Stimulated activated CD8-positive, alpha-beta memory T cell treated with anti-CD3 and anti-CD28 coated beads, Interleukin-4, amount 100 ng/mL, for 48 hours (primary cell): ENCODE measurements around the gene MRPL39.
"Not testable (repeated sequence)": the region's sequence is repeated elsewhere in the genome, so short reads cannot be mapped to it uniquely, and the experiment has no call there.

Experiments
- DNase-seq: peaks from one replicate; pipeline ENCODE4 v3.0.0-alpha.2; 2020

Gene MRPL39

DNA sequence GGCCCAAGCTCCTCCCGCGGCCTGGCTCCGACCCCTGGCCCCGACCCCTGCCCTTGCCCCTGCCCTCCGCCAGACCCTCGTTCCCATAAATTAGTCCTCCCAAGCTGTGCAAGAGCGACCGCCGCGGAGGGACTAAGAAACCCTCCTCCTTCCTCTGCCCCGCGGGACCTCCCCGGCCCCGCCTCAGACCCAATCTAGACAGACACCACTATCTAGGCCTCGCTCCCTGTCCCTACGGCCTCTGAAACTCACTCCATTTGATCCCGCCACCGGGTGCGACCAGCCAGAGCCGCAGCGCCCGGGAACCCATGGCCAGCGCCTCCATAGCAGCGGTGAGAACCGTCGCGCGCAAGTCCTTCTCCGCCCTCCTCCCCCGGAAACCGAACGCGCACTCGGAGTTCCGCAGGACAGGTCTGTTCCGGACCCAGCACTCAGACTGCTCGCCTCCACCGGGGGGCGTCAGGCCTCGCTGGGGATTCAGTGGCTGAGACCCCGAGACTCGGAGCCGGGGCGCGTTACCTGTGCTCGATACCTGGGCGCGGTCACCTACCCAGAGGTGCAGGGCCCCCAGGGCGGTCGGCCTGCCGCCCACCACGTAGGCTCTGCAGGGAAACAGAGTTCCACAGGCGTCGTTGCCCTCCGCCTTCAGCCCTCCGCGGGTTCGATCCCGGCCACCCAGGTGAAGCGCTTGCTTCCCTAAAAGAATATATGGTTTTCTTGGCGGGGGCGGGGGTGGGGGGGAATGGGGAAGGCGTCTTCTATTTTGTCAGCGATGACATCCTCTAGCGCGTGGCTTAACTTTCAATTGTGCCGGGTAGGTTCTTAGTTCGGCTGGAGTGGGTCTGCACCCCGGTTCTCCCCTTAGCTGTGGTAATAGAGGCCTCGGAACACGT lies at the start of gene MRPL39:
MRPL39 (minus strand) TSS at position 331 of the 893 bp plus-strand sequence; CDS start at position 325, 6 bp downstream.
- DNase-seq, result peak; percentile 93

DNA sequence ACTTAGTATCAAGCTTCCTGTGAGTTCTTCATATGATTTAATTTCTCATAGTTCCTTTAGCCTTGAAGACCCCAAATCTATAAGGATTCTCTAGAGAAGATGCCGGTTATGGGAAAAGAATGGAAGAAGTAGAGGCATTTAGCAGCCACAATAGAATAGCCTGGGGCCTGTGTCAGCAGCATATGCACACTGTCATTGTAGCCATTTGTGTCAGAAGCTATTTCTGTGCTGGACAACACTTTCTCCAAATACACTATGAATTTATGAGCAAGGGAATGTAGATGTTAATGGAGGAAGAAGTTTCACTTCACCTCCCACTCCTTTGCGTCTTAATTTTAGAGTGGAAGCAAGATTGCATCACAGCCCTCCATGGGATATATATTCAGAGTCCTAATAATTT lies 49.1 kb upstream of the MRPL39 start:
- no peak for DNase-seq

DNA sequence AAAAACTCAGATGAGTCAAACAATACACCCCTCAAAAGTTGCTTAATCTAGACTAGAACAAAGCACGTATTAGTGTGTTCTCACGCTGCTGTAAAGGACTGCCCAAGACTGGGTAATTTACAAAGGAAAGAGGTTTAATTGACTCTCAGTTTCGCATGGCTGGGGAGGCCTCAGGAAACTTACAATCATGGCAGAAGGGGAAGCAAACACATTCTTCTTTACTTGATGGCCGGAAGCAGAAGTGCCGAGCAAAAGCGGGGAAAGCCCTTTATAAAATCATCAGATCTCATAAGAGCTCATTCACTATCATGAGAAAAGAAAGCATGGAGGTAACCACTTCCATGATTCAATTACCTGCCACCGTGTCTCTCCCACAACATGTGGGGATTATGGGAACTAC lies 41.9 kb upstream of the MRPL39 start:
- no peak for DNase-seq

DNA sequence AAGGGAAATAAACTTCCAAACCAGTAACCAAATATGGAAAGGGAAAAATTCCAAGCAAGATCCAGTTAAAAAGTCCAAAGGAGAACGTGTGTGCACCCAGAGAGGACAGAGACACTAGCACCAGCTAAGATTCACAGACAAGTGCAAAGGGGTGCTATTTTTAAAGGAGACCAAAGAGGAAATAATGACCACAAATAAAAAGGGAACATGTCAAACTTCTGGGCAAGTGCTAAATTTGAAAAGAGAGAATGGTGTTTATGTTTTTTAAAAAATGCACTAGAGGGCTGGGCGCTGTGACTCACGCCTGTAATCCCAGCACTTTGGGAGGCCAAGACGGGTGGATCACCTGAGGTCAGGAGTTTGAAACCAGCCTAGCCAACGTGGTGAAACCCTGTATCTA lies 40.4 kb upstream of the MRPL39 start:
- no peak for DNase-seq

DNA sequence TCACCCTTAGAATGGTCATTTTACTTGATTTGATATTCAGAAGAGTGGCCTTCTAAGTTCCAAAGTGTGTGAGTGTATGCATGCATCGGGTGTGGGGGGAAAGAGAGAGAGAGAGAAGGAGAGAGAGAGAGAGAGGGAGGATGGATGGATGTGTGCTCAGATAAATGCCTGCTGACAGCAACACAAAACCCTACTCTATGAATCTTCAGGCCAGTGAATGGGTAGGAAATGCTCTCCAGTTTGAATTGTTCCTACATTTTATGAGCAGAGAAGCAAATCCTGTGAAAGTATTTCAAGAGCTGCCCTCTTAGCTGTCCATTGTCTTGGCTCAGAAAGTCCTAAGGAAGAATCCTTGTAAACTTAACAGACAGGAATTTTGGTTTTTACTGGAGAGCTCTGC lies 39.2 kb upstream of the MRPL39 start:
- no peak for DNase-seq

DNA sequence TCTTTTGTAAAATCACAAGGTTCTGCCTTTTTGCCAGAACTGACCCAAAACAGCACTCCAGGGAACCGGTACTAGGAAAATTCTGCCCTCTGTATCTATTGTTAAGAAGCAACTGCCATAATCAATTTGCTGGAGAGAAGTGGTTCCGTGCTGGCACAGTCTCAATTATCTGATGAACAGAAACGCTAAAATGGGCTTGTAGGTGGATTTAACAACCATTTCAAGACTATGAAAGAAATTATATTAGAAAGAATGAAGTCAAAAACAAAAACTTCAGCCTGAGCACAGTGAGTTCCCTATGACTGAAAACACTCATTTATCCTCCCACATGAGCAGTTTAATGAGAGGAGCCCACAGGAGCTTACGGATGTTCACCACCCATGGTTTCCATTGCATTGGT lies 36.2 kb upstream of the MRPL39 start:
- DNase-seq, result no peak

DNA sequence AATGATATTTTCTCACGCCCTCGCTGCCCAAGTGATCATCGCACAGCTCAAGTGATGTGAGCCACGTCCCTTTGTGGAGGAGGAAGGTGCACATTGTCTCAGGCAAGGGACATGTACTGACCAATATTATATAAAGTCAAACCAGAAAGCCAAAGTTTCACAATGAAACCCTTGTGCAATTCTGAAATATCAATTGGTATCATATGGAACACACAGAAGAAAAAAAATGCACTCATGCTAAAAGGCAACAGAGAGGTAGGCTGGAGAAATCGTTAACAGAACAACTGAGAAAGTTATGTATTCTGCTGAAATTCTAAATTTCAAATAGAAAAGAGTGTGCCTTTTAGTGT lies 33.6 kb upstream of the MRPL39 start:
- no peak for DNase-seq

DNA sequence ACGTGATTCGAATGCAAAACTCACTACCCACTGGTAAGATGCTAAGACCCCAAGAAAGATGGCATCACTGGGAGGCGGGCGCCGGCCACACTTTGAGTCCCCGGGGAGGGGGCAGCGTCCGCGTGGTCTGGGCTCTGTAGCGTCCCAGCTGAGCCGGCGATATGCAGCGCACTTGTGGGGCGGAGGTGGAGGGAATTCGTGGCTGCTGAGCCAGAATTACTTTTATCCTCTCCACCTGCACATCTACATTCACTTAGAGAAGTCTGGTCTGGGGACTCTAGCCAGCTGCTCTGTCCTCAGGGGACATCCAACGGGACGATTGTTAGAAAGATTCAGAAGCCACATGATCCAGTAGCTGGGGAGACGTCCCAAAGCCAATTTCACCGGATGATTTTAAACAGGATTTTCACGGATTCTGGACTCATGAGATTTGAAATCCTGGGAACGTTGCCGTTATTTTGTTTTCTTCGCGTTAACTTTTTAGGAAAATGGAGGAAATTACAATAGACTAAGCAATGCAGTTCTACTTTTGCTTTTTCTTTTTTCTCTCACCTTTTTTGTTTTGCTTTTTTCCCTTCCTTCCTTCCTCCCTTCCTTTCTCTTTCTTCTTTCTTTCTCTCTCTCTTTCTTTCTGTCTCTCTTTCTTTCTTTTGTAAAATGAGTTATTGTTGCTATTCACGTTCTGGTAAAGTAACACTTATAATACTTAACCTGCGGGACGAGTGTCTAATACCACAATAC lies 33.1 kb upstream of the MRPL39 start:
- DNase-seq, result peak; percentile 37

DNA sequence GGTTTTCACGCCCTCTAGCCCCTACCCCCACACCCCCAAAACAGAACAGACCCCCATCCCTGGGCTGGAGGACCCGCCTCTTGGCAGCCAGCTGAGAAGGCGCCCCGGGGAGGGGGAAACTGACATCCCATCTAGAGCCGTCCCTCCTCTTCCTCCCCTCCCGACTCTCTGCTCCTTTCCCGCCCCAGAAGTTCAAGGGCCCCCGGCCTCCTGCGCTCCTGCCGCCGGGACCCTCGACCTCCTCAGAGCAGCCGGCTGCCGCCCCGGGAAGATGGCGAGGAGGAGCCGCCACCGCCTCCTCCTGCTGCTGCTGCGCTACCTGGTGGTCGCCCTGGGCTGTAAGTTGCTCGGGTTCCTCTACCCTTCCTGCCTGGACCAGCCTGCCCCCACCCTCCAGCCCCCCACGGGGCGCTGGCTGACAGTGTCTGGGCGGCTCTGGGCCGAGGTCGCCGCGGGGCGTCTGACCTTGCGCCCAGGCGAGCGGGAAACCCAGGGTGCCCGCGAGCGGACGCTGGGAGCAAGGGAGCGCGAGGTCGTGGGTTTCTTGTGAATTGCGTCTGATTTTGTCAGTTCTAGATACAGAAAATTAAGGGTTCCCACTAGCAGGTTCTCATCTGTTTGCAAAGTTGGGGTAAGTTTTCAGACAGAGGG lies 32.4 kb upstream of the MRPL39 start:
- peak; percentile 60 for DNase-seq

DNA sequence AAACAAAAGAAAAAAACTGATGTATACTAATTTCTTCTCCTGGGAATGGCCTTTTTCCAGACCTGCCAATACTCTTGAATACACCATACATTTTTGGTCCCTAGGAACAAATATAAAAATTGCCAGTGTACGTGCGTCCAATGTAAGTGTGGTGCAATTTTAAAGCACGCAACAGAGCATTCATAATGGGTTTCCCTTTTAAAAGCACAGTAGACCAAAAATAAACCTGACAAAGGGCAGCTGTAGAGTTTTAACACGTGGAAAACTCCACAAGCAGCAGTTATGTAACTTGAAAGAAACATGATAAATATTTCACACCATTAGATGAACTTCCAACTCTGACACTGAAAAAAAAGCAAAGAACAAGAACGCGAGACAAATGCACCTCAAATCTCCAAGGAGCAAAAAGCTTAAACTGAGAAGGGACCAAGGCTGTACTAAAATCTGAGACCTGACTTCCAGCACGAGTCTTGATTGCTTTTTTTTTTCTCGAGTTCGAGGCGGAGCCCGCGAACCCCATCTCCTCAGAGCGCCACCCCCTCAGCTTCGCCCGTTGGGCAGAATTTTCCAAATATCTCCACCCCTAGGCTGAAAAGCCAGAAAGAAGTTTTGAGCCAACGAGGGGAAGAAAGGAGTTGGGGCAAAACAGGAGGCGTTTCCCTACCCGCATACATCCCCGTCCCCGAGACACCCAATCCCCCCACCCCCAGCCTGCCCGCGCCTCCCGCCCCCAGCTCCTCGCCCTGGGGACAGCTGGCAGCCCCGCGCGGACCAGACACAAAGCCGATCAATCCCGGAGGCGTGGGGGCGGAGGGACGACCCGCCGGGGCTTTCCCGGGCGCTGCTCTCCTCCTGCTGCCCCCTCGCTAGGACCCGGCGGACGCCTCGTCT lies 31.6 kb upstream of the MRPL39 start, which contains the start of gene JAM2:
JAM2 (plus strand) TSS at position 599 of the 891 bp plus-strand sequence. CDS start 564 bp downstream, outside the sequence.
- peak; percentile 61 for DNase-seq

DNA sequence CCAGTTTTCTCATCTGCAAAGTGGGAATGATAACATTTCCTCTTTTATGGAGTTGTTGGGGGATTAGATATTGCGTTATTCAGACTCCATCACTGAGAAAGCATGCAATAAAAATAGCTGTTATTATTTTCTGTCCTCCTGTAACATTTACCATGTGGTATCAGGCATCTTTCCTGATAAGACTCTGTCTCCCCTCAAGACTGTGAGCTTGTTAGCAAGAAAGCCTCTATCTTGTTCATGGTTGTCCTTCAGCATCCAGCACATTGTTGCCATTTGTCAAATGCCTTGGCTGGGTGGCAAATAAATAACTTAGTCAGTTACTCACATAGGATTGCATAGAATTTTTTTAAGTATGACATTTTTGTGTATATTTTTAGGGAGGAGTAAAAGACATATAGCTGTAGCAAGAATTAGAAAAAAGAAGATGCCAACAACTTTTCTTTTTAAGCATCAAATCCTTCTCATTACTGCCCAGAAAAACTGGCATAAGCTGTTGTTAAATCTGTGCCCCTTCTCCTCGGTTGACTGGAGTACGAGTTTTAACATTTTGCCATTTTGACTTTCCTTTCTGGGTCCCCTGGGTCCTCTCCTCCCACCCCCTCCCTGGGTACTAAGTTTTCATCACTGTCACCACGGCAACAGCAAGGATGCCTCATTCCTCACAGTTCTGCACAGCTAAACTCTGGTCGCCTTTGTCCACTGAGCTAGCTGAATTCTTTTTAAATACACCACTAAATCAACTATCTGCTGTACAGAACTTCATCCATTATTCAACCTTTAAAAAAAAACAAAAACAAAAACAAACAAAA lies 30.8 kb upstream of the MRPL39 start:
- DNase-seq, result no peak

DNA sequence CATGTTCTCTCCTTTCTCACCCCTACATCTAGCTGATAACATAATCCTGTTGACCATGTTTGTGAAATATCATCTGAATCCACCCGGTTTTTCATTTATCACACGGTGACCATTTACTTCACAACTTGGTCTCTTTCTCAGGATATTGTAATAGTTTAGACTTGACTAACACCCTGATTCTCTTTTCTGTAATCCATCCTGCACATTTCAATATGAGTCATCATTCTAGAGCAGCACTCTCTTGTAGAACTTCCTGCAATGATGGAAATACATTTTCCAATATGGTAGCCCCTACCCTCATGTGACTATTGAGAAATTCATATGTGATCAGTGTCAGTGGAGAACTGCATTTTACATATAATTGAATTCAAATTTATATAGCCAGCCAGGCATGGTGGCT lies 29.4 kb upstream of the MRPL39 start:
- no peak for DNase-seq

DNA sequence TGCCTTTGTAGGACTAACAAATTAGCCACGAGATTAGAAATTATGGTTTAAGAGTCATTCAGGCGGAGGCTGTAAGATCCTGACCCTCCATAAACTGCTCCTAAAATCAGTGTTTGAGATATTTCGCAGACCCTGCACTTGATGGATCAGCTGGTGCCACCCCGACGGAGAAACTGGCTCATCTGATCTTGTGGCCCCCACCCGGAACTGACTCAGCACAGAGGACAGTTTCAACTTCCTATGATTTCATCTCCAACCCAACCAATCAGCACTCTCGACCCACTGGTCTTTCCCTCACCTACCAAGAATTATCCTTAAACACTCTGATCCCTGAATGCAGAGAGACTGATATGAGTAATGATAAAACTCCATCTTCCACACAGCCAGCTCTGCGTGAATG lies 28.0 kb upstream of the MRPL39 start:
- no peak for DNase-seq

DNA sequence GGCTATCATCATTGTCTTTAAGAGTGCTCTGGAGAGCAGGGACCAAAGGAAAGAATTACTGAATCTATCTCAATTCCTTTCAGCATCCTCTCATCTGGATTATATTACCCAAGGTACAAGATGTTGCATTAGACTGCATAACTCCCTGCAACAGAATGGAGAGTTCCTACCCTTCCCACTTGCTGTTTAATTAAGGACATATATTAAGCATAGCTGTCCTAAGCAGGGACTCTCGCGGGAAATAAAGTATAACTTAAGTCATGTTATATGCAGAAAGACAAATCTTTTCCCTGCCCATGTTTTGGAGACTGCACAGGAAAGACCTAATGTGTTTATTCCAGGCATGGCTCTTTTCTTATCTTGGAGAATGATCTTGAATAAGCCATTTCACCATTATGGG lies 25.0 kb upstream of the MRPL39 start:
- no peak for DNase-seq

DNA sequence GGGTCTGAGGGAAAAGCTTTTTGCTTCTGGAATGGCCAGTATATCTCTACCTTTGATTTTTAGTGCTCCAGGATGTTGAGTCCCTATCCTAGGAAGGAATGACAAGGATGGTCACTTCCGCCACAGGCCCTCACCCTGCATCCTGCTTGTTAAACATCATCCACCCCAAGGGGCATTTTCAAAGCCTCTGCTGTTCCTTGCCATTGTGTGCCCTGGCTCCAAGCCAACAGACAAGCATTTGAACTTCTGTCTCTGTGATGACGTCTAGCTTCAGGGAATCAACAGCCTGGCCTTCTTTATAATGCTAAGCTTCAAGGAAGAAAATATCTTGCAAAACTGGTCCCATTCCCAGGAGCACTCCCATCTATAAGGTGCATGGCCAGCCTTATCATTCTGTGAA lies 19.5 kb upstream of the MRPL39 start:
- no peak for DNase-seq

DNA sequence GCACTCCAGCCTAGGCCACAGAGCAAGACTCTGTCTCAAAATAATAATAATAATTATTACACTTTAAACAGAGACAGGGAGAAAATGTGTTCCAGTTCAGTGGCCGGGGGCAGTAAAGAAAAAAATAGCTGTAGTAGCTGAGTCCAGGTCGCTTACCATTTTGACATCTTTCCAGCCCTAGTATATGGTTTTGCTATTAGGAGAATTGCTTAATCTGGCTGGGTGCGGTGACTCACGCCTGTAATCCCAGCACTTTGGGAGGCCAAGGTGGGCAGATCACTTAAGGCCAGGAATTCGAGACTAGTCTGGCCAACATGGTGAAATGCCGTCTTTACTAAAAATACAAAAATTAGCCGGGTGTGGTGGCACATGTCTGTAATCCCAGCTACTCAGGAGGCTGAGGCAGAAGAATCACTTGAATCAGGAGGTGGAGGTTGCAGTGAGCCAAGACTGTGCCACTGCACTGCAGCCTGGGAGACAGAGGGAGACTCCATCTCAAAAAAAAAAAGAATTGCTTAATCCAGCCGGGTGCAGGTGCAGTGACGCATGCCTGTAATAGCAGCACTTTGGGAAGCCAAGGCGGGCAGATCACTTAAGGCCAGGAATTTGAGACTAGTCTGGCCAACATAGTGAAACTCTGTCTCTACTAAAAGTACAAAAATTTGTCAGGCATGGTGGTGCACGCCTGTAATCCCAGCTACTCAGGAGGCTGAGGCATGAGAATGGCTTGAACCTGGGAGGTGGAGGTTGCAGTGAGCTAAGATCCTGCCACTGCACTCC lies 18.7 kb upstream of the MRPL39 start:
- not testable (repeated sequence) for DNase-seq

DNA sequence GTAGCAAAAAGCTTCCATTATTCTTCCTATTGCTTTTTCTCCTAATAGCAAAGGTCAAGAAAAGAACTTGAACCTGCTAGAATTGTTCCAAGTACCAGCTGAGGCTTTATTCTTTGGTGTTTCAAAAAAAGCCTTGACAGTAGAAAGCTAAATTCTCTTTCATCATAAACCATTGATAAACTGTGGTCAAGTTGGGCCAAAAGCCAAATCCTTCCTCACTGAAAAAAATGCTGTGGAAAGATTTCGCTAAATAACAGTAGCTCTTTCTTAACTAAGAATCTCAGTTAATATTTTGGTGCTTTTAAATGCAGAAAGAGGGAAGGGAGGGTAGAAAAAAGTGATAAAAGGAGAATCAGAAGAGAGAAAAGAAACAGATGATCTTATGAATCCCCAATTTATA lies 17.8 kb upstream of the MRPL39 start:
- no peak for DNase-seq

DNA sequence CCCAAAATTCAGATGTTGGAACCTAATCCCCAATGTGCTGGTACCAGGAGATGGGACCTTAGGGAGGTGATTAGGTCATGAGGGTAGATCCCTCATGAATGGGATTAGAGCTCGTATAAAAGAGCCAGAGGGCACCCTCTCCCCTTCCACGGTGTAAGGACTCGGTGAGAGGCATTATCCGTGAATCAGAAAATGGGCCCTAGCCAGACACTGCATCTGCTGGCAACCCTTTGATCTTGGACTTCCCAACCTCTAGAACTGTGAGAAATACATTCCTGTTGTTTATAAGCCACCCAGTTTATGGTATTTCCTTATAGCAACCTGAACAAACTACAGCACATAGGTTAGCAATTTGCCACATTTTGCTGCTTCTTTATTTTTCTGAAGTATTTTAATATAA lies 17.2 kb upstream of the MRPL39 start:
- no peak for DNase-seq

DNA sequence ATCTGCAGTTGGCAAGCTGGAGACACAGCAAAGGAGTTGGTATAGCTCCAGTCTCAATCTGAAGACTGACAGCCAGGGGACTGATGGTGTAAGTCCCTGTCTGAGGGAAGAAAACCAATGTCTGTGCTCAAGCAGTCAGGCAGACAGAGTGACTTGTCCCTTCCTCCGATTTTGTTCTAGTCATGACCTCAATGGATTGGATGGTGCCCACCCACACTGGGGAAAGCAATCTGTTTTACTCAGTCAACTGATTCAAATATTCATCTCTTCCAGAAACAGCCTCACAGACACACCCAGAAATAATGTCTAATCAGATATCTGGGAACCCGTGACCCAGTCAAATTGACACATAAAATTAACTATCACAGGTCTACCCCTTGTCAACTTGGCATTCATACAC lies 11.9 kb upstream of the MRPL39 start:
- no peak for DNase-seq

DNA sequence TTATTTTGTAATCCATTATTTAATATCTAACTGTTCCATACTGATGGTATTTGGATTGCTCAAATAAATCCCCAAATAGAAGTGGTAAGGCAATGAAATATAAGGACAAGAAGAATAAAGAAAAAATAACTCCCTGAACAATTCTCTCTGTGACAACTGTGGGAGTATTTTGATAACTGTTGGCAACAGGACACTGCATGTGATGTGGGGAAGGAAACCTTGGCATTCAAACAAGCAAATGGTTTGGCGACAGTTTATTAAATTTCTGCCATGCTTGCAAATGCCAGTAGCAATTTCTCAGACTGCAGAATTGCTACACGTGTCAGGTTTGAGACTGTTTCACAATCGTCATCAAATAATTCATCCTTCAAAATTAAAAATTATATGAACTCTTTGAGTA lies 8.6 kb upstream of the MRPL39 start:
- no peak for DNase-seq

DNA sequence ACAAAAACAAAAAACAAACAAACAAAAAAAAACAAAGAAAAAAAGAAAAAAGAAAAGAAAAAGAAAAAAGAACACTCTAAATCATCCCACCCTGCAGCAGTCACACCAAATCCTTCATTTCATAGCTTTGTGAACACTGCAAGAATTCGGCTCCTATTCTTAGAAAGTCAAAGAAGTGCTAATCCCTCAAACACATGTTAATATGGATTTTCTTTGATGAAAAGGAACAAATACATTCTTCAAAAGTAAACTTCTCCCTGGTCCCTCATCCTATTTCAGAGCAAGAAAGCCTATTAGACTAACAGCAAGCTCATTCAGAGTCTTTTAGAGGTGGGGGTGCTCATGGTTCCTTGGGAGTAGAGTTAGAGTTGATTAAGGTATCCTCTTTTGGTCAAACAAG lies 7.2 kb upstream of the MRPL39 start:
- no peak for DNase-seq
